HG03469 (cell line): Measurements from ENCODE around the gene RGS1.

ENCODE experiments used
- ATAC-seq: cut with Tn5 transposase; IDR thresholded peaks from one replicate; pipeline ENCODE4 v1.9.1; 2021; ENCODE audit warnings: mild to moderate bottlenecking, moderate library complexity, moderate number of reproducible peaks; ENCODE audit not compliant: unreplicated experiment

RGS1 gene

DNA sequence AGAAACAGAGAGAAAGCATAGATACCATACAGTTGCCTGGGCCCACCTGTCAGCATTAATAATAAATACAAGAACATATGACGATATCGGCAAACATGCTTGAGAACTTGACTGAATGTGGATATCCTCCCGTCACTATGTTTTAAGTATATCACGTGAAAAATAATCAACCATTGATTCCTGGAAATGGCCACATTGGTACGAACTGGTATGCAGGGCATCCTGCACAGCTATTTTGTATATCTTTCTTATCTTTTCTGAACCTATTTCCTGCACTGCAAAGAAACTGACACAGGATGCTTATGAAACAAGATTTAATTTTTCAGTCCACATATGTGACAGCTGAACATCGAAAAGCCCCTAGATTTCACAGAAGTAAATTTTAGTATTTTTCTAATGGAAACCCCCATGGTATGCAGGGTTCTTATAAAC is 22.8 kb upstream of the RGS1 start:
- no peak for ATAC-seq

DNA sequence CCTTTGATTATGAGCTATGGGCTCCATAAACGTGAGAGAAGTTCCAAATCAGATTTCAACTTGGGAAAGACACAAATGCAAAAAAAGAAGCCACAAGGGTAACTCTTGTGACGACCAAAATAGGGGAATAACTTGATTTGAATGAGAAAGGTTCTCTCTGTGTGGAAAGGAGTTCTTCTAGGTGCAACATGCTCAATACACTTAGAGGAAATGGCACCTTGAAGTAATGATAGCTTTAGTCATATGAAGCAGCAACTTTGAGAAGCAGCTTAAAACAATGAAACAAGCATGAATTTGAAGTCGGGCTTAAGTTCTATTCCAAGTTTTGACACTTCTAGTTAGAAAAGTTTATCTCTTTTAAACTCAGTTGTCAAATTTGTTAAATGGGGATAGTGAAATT is 21.8 kb upstream of the RGS1 start:
- ATAC-seq, result no peak

DNA sequence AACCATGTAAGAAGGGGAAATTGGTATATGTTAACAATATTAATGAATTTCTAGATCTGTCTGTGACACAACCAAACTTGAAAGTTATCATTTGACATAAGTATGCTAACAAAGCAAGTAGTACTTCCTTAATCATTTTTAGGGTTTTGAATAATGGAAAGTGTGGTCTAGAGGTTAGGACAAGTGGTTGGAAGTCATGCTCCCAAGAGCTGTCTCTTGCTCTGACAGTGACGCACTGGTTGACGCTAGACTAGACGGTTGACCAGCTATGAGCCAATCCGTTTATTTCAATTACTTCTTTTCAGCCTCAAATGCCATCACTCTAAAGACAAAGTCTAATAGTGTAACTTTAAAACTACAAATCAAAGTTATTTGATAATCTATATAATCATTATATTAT is 20.7 kb upstream of the RGS1 start:
- no peak for ATAC-seq

DNA sequence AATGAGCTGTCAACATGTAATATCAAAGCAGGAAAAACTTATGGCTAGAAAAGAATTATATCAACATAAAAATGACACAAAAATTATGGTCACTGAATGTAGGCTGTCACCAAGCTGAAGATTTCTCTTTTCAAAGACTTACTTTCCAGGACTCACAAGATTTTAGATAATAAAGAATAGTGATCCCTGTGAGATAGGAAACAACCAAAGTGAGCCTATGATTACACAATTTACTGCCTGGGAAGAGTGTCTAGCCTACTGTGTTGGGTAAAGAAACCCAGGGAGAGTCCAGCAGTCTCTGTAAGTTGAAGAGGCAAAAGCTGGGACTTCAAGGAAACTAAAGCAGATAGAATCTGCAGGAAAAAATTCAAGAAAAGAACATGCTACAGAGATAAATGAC is 20.2 kb upstream of the RGS1 start:
- ATAC-seq, result no peak

DNA sequence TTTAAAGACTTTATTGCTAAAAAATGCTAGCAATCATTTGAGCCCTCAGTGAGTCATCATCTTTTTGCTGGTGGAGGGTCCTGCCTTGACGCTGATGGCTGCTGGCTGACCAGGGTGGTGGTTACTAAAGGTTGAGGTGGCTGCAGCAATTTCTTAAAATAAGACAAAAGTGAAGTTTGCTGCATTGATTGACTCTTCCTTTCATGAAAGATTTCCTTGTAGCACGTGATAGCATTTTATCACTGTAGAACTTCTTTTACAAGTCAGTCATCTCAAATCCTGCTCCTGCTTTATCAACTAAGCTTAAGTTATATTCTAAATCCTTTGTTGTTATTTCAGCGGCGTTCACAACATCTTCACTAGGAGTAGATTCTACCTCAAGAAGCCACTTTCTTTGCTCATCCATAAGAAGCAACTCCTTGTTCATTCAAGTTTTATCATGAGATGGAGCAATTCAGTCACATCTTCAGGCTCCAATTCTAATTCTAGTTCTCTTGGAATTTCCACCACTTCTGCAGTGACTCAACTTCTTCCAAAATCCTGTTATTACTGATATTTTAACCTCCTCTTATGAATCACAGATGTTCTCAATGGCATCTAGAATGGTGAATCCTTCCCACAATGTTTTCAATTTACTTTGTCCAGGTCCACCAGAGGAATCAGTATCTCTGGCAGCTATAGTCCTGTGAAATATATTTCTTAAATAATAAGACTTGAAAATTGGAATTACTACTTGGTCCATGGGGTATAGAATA is 17.6 kb upstream of the RGS1 start:
- ATAC-seq, result no peak

DNA sequence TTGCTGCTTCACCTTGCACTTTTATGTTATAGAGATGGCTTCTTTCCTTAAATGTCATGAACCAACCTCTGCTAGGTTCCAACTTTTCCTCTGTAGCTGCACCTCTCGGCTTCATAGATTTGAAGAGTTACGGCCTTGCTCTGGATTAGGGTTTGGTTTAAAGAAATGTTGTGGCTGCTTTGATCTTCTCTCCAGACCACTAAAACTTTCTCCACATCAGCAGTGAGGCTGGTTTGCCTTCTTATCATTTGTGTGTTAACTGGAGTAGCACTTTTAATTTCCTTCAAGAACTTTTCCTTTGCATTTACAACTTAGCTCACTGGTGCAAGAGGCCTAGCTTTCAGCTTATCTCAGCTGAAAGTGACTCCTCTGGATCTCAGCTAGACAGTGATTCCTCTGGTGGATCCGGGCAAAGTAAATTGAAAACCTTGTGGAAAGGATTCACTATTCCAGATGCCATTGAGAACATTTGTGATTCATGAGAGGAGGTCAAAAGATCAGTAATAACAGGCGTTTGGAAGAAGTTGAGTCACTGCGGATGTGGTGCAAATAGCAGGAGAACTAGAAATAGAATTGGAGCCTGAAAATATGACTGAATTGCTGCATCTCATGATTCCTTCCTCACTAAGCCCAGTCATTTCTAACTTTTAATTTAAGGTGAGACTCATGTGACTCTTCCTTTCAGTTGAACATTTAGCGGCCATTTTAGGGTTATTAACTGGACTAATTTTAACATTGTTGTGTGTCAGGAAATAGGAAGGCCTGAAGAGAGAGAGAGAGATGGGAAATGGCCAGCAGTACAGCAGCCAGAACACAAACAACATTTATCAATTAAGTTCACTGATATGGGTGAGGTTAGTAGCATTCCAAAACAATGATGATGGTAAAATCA is 16.2 kb upstream of the RGS1 start:
- peak; percentile 80 for ATAC-seq

DNA sequence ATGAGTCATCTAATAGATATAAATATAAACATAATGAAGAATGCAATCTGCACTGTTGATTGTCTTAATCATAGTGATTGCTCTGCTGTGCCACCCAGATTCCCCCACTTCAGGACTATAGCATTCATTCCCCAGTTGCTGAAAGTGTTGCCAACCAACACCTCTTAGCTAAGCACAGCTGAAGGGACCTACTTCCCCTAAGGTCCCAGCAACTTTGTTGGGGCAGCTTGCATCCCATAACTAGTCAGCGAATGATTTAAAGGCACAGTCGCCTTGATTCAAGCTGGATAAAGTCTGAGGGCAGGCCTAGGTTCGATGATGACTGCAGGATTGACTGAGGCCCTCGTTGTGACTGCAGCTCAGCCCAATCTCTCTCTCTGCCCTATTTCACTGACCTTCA is 14.3 kb upstream of the RGS1 start:
- ATAC-seq, result no peak

DNA sequence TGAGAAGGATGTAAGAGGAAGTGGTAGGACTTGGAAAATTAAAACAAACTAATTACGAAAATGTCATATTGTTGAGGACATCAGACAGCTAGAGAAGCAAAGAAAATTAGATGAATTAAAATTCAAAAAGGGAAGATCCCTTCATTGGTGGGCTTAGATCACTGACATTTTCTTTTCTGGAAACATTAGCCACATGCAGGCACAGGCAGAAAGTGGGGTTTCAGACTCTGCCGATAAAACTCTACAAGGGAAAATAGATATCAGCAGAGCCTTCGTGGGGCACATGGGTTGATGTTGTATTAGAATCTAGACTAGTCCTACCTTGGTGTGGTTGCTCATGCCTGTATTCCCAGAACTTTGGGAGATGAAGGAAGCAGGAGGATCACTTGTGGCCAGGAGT is 12.4 kb upstream of the RGS1 start:
- no peak for ATAC-seq

DNA sequence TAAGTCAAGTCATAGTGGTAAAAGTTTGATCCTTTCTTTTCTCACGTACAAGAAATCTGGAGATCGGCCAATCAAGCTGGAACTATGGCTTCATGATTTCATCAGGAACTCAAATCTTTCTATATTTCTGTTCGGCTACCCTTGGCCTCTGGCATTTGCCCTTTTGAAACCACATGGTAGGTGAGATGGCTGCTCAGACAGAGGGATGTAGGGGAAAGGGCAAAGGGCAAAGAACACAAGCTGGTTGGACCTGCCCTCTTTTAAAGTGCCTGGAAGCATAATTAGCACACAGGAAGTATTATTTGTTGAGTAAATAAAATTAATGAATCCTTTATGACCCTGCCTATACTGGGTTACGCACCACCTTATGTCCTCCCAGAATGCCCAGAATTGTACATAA is 11.5 kb upstream of the RGS1 start:
- no peak for ATAC-seq

DNA sequence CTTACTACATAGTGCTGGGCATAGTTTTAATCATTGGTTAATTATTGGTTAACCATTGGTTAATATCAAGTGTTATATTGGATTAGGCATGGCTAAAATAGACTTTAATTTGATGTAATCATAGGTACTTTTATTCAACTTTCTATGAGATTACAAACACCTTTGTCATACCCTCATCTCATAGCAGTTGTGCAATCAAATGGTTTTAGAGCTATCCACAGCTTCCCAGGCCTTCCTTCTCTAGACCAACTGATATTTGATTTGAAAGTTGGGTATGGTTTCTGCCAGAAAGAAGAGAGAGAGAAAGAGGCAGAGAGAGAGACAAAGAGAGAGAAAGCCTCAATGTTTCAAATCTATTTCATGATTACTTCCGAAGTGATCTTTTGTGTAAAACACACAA is 9.6 kb upstream of the RGS1 start:
- no peak for ATAC-seq

DNA sequence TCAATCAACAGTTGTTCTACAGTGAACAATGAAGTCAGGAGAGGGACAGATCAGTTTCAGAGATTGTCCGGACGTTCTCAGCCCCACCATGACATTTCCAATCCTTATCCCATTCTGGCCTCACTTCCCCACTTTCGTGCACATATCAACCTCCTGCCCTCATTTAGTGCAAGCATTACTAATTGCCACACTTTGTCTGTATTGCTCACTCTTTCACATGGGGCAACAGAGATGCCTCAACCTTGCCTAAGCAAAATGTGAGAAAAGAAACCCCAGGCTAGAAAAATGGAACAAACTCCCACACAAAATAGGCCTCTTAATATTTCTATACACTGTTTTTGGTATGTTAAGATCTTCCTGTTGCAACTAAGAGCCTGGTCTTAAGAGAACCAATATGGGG is 8.9 kb upstream of the RGS1 start:
- ATAC-seq, result no peak

DNA sequence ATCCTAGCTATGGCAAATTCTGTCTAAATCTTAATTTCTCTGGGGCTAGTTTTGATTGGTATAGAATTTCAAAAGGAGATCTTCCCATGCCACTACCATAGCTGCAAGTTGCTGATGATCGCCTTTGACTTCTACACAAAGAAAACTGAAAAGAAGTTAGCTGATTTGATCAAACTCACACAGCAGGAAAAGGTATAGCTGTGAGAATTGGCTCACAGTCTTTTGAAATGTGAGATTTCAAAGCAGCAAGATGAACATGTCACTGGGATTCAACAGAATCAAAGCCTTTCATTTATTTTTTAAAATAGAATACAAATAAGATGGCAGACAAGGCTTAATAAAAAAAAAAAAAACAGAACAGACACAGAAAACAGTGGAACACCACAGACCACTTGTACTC is 7.5 kb upstream of the RGS1 start:
- no peak for ATAC-seq

DNA sequence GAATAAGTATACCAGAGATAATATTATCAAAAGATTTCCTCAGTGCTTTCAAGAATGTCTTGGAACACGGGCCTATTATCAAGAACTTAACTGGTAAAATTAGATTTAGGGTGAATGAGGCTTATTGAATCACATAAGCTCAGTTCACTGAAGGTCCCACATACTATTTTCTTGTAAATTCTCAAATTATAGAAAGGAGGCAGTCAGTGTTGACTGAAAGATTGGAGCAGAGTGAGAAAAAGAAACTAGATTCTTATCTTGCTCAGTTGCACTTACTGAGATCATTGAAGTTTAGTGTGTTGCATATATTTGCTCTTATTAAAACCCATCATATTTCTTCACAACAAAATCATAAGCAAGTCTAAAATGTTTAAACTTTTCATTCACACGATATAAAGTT is 3.9 kb upstream of the RGS1 start:
- ATAC-seq, result no peak

DNA sequence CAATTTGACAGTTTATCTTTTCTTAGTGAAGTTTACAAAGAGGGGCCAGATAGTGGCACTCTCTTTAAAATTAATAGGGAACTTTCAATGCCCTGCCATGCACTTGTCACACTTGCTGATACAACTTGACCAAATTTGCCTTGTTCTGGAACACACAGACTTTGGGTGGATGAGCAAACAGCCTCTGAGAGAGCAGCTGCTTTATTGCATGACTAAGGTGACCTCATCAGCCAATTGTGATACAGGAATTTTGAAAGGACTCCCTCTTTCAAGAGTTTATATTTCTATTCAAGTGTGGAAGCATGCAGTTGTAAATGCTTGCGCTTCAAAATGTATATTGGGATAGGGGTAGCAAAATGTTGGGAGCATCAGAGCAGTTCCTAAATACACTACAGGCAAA is 2.1 kb upstream of the RGS1 start:
- no peak for ATAC-seq

DNA sequence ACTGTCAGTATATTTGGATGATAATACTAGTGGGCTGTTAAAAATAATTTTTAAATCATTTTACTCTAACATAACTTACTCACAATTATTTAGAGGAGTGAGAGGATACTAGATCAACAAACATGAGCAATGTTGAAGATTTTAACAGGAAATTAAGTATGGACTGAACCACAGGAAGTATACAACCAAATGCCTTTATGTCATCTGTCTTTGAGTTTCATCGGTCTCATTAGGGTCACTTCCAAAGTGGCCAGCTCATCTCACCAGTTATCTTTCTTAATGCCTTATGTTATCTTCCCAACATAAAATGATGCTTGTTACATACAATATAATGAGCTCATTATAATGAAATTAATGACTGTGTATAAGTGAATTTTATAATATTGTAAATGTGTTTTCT is 1.5 kb upstream of the RGS1 start:
- ATAC-seq, result no peak

DNA sequence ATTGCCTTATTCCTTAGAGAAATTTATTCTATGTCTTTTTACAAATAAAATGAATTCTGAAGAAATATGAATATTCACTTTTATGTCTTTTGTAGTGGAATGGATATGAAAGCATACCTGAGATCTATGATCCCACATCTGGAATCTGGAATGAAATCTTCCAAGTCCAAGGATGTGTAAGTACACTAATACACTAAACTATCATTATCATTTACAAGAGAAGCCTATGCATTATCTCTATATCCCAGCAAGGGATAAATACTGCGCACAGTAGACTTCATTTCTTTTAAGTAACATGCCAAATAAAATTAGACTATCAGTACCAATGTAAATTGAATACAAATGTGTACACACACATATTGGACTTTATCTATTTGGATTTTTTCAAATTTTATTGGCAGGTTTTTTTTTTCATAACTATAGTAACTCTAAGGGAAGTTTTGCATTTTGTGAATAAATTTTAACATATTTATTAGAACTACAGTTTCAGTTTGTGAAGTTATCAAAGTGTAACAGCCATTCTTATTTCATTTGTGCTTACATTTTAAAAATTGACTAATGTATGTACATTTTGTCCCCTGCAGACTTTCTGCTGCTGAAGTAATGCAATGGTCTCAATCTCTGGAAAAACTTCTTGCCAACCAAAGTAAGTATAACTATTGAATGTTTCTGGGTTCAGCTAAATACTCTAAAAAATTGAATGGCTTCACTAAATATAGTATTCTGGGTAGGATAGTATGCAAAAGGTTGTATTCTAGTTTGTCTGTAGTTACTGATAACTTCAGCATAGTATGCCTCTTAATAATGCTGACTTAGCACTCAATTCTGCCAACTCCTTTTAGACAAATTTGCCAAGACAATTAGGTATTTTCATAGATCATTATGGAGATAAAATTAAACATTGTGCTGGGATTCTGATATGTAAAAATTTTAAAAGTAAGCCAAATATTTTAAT is 894 bp downstream of the RGS1 start:
- ATAC-seq, result no peak

DNA sequence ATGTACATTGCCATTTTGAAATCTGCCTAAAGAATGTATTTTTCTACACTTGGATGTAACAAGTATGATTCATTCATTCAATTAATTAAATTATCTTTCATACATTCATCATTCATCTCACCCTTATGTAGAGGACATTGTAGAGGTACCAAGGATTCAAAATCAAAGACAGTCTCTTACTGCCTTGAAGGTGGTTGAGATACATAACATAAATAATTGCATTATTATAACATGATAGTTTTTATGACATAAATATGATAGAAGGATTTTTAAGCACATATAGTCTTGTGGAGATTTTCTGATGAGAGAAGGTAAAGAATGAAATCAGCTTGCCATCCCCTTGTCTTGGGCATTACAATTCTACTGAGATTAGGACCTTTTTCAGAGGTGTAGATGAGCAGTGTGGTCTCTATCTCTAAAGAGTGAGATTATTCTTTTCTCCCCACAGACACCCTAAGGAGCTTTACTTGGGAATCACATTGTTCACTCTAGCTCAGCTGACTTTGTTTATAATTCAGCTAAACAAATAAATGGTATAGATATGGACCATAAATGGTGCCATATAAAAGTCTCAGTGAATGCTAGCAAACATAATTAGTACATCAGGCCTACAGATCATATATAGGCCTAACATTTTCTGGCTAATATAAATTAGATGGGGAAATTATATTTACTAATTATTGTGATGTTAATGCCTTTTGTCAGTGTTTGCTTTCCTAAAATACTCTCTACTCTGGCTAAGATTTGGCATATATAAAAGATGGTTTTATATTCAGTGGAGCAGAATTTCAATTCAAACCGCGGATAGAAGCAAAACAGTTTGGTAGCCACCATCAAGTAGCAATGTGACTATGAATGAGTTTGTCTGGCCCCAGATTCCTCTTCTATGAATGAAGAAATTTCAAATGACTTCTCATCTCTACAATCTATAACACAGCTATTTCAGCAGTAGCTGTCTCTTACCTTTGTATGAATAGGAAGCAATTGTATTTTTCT is 1.9 kb downstream of the RGS1 start:
- ATAC-seq, result no peak

DNA sequence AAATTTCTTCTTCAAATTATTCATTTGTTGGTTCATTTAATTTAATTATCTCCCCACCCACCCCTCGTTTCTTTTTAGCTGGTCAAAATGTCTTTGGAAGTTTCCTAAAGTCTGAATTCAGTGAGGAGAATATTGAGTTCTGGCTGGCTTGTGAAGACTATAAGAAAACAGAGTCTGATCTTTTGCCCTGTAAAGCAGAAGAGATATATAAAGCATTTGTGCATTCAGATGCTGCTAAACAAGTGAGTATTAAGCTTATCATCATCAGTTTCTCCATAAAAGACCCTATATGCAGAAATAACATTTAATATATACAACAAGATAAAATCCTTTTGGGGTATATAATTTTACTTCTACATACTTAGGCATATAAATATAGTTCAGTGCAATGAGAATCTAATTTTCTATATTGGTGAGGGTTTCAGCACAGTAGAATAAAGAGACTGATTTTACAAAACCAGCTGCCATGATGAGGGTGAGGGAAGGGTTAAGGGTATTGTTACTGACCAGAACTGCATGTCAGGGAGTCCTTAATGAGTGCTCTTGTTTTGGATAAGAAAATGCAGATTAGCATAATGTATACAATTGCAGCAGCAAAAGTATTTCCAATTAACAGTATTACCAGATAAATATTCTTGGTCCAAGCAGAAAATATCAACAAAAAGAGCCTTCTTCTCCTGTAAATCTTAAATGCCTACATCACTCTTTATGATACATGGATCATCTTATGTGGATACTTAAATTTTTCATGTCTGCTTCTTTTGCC is 2.8 kb downstream of the RGS1 start:
- ATAC-seq, result no peak

DNA sequence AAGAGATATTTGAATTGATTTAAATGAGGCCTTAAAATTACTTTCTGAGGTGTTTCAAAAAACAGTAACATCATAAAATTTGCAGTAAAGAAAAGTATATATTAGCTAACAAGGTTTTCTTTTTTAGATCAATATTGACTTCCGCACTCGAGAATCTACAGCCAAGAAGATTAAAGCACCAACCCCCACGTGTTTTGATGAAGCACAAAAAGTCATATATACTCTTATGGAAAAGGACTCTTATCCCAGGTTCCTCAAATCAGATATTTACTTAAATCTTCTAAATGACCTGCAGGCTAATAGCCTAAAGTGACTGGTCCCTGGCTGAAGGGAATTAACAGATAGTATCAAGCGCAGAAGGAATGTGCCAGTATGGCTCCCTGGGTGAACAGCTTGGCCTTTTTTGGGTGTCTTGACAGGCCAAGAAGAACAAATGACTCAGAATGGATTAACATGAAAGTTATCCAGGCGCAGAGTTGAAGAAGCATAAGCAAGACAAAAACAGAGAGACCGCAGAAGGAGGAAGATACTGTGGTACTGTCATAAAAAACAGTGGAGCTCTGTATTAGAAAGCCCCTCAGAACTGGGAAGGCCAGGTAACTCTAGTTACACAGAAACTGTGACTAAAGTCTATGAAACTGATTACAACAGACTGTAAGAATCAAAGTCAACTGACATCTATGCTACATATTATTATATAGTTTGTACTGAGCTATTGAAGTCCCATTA is 3.6 kb downstream of the RGS1 start:
- no peak for ATAC-seq
